Left renal cortex interstitium (tissue), 4 donors: ENCODE data around the gene EDNRA. TPM values are rescaled to one million over a fixed set of nuclear protein-coding genes. Genes with fewer than 3 reads are reported as not detected.

Experiments
- DNase-seq, 4 donors: peaks; one replicate each; pipeline ENCODE4 v3.0.0-alpha.2; 2013; ENCODE audit warnings: low read depth in 4 of 4, low spot score in 2 of 4, missing footprints in 1 of 4
- polyA plus RNA-seq, 4 donors: library from polyadenylated mRNA; unstranded; fragments of 120-200 nt; gene quantifications; one replicate each; pipeline ENCODE4 v1.2.1, GENCODE V29; 2013; ENCODE audit not compliant: insufficient read length in 4 of 4

The EDNRA gene
- polyA plus RNA-seq, 4 donors, result 76.2 to 98.4 (median 88.7) TPM

GRCh38 chr4:147535124-147535523, 54.2 kb downstream of the EDNRA start:
- no peak for DNase-seq

- DNase-seq, result no peak
Measured at GRCh38 chr4:147538711-147539110, 57.8 kb downstream of the EDNRA start.

GRCh38 chr4:147539959-147540358, 59.1 kb downstream of the EDNRA start:
- DNase-seq, result no peak

- no peak for DNase-seq
Measured at GRCh38 chr4:147542229-147542990, 61.5 kb downstream of the EDNRA start.

- no peak for DNase-seq
Measured at GRCh38 chr4:147543034-147543433, 62.1 kb downstream of the EDNRA start.

GRCh38 chr4:147546349-147546748, 65.5 kb downstream of the EDNRA start:
- no peak for DNase-seq

- no peak for DNase-seq
Measured at GRCh38 chr4:147547314-147548056, 66.6 kb downstream of the EDNRA start.

GRCh38 chr4:147548256-147548655, 67.4 kb downstream of the EDNRA start:
- no peak for DNase-seq

GRCh38 chr4:147550626-147551246, 69.8 kb downstream of the EDNRA start:
- no peak for DNase-seq

GRCh38 chr4:147560625-147561024, 79.7 kb downstream of the EDNRA start:
- no peak for DNase-seq

GRCh38 chr4:147566762-147567161, 85.9 kb downstream of the EDNRA start:
- no peak for DNase-seq

- DNase-seq, result no peak
Measured at GRCh38 chr4:147567276-147567675, 86.4 kb downstream of the EDNRA start.

- DNase-seq, result no peak
Measured at GRCh38 chr4:147570616-147571015, 89.7 kb downstream of the EDNRA start.

GRCh38 chr4:147571036-147571770, 90.3 kb downstream of the EDNRA start:
- DNase-seq, result no peak

GRCh38 chr4:147576084-147576483, 95.2 kb downstream of the EDNRA start:
- no peak for DNase-seq

GRCh38 chr4:147578051-147578476, 97.2 kb downstream of the EDNRA start:
- DNase-seq, result no peak

GRCh38 chr4:147578593-147578992, 97.7 kb downstream of the EDNRA start:
- DNase-seq, result no peak

- DNase-seq, result no peak
Measured at GRCh38 chr4:147580396-147580795, 99.5 kb downstream of the EDNRA start.

GRCh38 chr4:147581606-147582350, 100.9 kb downstream of the EDNRA start:
- DNase-seq, result no peak

GRCh38 chr4:147582386-147583060, 101.6 kb downstream of the EDNRA start:
- no peak for DNase-seq
